ENCODE data around the gene NPAS3.

The NPAS3 gene

GRCh38 chr14:33393895-33394368 is 455.3 kb downstream of the NPAS3 start:
- no peak for DNase-seq

- no peak for DNase-seq
These were observed 462.6 kb downstream of the NPAS3 start for GRCh38 chr14:33401311-33401710.

- no peak for DNase-seq
These were observed 463.9 kb downstream of the NPAS3 start for GRCh38 chr14:33402604-33403003.

GRCh38 chr14:33404054-33404453 is 465.4 kb downstream of the NPAS3 start:
- DNase-seq, result no peak

GRCh38 chr14:33404964-33405574 is 466.4 kb downstream of the NPAS3 start:
- DNase-seq, result no peak

- DNase-seq, result no peak
These were observed 468.1 kb downstream of the NPAS3 start for GRCh38 chr14:33406766-33407165.

- no peak for DNase-seq
These were observed 469.6 kb downstream of the NPAS3 start for GRCh38 chr14:33408291-33408690.

GRCh38 chr14:33412450-33412849 is 473.8 kb downstream of the NPAS3 start:
- DNase-seq, result no peak

- no peak for DNase-seq
These were observed 474.7 kb downstream of the NPAS3 start for GRCh38 chr14:33413381-33413780.

- no peak for DNase-seq
These were observed 475.4 kb downstream of the NPAS3 start for GRCh38 chr14:33414041-33414440.

GRCh38 chr14:33420051-33420627 is 481.5 kb downstream of the NPAS3 start:
- DNase-seq, result no peak

GRCh38 chr14:33430414-33431035 is 491.8 kb downstream of the NPAS3 start:
- no peak for DNase-seq

- DNase-seq, result no peak
These were observed 493.8 kb downstream of the NPAS3 start for GRCh38 chr14:33432407-33433023.

- DNase-seq, result no peak
These were observed 494.7 kb downstream of the NPAS3 start for GRCh38 chr14:33433396-33433795.

GRCh38 chr14:33435911-33436689 is 497.4 kb downstream of the NPAS3 start:
- DNase-seq, result no peak

- DNase-seq, result no peak
These were observed 503.0 kb downstream of the NPAS3 start for GRCh38 chr14:33441633-33442032.

- no peak for DNase-seq
These were observed 505.5 kb downstream of the NPAS3 start for GRCh38 chr14:33444136-33444535.

- no peak for DNase-seq
These were observed 510.6 kb downstream of the NPAS3 start for GRCh38 chr14:33449268-33449667.

GRCh38 chr14:33449703-33450395 is 511.2 kb downstream of the NPAS3 start:
- no peak for DNase-seq

- no peak for DNase-seq
These were observed 511.7 kb downstream of the NPAS3 start for GRCh38 chr14:33450416-33450815.

- DNase-seq, result no peak
These were observed 512.5 kb downstream of the NPAS3 start for GRCh38 chr14:33451211-33451610.

GRCh38 chr14:33452995-33453394 is 514.3 kb downstream of the NPAS3 start:
- DNase-seq, result no peak
